Sigmoid colon (tissue), 7 donors: Measurements from ENCODE around the gene KCNE4. TPM values are rescaled to one million over a fixed set of nuclear protein-coding genes. Genes with fewer than 3 reads are reported as not detected.

Experiments used
- DNase-seq: peaks from one replicate; pipeline ENCODE4 v3.0.0-alpha.2; 2019
- H3K27ac ChIP-seq, 4 donors: fragments of 200-600 bp; sonication (generic); one replicate each; pipeline ENCODE4 v1.5.1; 2016 to 2019; ENCODE audit warnings: mild to moderate bottlenecking in 1 of 4
- H3K27me3 ChIP-seq, 3 donors: fragments of 200-600 bp; sonication (generic); one replicate each; pipeline ENCODE4 v1.5.1; 2019; ENCODE audit warnings: mild to moderate bottlenecking in 1 of 3
- H3K36me3 ChIP-seq, 4 donors: fragments of 200-600 bp; sonication (generic); one replicate each; pipeline ENCODE4 v1.5.1; 2016 to 2019
- H3K4me1 ChIP-seq, 4 donors: fragments of 200-600 bp; sonication (generic); one replicate each; pipeline ENCODE4 v1.5.1; 2017 to 2019
- H3K4me3 ChIP-seq, 4 donors: fragments of 200-600 bp; sonication (generic); one replicate each; pipeline ENCODE4 v1.5.1; 2017 to 2019; ENCODE audit warnings: mild to moderate bottlenecking in 2 of 4, moderate library complexity in 1 of 4
- H3K9me3 ChIP-seq, 4 donors: fragments of 200-600 bp in 3 of 4; sonication (generic) in 3 of 4; one replicate each; pipeline versions ENCODE4 v1.5.1 to v1.6.1; 2013 to 2019
- EP300 ChIP-seq, 4 donors: sonication (generic); formaldehyde crosslinking; IDR thresholded peaks; one replicate each; pipeline ENCODE4 v1.6.1; 2017; ENCODE audit warnings: antibody characterized with exemption in 4 of 4
- POLR2A ChIP-seq, 2 donors: fragments of 450-650 bp; IDR thresholded peaks; one replicate each; pipeline ENCODE4 v1.6.1; 2016; ENCODE audit warnings: antibody characterized with exemption in 2 of 2, mild to moderate bottlenecking in 2 of 2, moderate library complexity in 2 of 2
- POLR2AphosphoS5 ChIP-seq, 4 donors: sonication (generic); formaldehyde crosslinking; IDR thresholded peaks; one replicate each; pipeline ENCODE4 v1.6.1; 2017; ENCODE audit warnings: antibody characterized with exemption in 4 of 4
- WGBS, 2 donors: extraction: QIAGEN DNeasy Blood & Tissue Kit; methylation state at CpG; one replicate each; pipeline ENCODE4 v1.1.7; 2013; 5-methylcytosine and 5-hydroxymethylcytosine counted together
- intact Hi-C: fragments of 100-400 bp; cut with DNase I; formaldehyde crosslinking; loops from one replicate; pipeline ENCODE4 v1.15.1; 2023
- polyA plus RNA-seq, 3 donors: library from polyadenylated mRNA; stranded (reverse); fragments of 200-250 nt; gene quantifications; one replicate each; pipeline ENCODE4 v1.2.3, GENCODE V29; 2013
- total RNA-seq, 4 donors: library from RNA; depleted of rRNA; stranded (reverse); fragments of >200 nt; gene quantifications; one replicate each; pipeline ENCODE4 v1.1.0, GENCODE V29; 2016
- TF ChIP-seq, protein P1 (sequence below), 4 experiments: fragments of 450-650 bp in 3 of 4; fragments of 200-600 bp in 1 of 4; IDR thresholded peaks; one replicate each; pipeline ENCODE4 v1.5.1; 2016 to 2019; ENCODE audit warnings: antibody characterized with exemption in 4 of 4, mild to moderate bottlenecking in 3 of 4, moderate library complexity in 2 of 4
- donor health status: healthy with polysubstance abuse.
- donor health status: Bipolar disorder and iron deficiency.
- donor health status: healthy.

The KCNE4 gene
- total and polyA plus RNA-seq, 7 donors = 0.23 to 18.7 (median 5.4) TPM

DNA sequence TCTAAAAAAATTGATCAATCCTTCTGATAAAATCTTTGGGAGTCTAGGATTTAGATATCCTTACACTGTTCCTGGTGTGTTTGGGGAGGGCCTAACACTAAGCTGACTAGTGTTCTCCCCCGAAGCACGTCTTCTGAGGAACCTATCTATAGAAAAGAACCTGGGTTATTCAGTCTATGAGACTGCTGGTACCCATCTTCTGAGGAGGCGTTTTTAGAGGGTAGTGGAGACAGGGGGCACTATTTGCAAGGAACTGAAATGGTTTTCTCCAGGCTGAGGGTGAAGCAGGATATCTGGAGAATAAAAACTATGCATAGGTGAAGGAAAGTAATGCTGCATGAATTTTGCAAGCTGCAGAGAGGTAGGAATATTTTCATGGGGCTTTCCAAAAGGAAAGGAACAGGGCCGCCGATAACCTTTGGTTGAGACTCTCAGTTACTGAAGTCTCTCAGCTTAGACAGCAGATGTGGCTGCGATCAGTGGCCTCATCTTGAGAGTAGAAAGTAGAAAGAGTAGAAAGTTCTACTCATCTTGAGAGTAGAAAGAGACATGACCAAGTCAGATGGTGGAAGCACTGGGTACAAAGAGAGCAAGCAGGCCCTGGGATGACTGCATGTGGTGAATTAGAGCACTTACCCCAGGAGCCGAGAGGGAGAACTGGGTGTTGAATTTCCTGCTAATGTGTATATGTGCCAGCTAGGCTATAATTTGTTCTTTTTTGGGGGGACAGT is 31.8 kb upstream of the KCNE4 start:
- 85 to 87% methylated on average over 7 of the region's 7 CpGs for WGBS, 2 donors

DNA sequence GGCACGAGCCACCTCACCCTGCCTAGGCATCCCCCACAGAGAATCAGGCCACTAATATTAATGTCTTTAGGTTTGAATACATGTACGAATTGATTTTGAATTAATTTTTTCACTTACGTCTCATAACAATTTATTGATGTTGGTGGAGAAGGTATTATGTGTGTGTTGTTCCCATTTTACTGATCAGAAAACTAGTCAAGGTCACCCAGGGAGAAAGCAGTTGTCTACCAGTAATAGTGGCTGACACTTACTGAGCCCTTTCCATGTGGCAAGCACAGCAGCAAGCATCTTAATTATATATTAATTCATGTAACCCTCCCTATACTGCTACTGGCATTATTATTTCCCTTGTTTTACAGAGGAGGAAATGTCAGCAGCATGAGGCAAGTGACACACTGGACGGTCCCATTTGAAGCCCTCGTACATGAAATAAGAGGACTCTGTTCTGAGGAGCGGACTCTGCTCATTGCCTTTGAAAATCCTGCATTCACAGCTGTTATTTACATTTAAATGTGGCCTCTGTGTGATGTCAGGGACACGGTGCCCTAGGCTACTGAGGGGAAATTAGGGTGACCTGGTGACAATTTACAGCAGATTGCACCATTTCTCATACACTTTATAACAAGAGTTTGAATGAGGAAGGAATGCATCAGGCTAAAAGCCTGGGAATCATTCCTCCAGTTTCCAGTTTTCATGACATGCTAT is 30.9 kb upstream of the KCNE4 start:
- WGBS, 2 donors = 78 to 80% methylated on average over 7 of the region's 7 CpGs
- TF ChIP-seq, protein P1, sequence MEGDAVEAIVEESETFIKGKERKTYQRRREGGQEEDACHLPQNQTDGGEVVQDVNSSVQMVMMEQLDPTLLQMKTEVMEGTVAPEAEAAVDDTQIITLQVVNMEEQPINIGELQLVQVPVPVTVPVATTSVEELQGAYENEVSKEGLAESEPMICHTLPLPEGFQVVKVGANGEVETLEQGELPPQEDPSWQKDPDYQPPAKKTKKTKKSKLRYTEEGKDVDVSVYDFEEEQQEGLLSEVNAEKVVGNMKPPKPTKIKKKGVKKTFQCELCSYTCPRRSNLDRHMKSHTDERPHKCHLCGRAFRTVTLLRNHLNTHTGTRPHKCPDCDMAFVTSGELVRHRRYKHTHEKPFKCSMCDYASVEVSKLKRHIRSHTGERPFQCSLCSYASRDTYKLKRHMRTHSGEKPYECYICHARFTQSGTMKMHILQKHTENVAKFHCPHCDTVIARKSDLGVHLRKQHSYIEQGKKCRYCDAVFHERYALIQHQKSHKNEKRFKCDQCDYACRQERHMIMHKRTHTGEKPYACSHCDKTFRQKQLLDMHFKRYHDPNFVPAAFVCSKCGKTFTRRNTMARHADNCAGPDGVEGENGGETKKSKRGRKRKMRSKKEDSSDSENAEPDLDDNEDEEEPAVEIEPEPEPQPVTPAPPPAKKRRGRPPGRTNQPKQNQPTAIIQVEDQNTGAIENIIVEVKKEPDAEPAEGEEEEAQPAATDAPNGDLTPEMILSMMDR (IDR thresholded peaks at IDR 0.05) = no peak
- TF ChIP-seq POLR2A (IDR thresholded peaks at IDR 0.05) (no peak), POLR2AphosphoS5 (IDR thresholded peaks at IDR 0.05) (no peak)
- Histone ChIP-seq H3K27me3 (no peaks in the 10 kb centered on the region), H3K4me3 (no peak overlapping the region), H3K9me3 (no peaks in the 10 kb centered on the region), H3K4me1 (no peaks in the 10 kb centered on the region), H3K36me3 (no peaks in the 10 kb centered on the region), H3K27ac (no peak overlapping the region)
- intact Hi-C loops = no loop called here
- no peak for DNase-seq

More for the DNA sequence above, 31.8 kb upstream of the KCNE4 start:
- Histone ChIP-seq H3K4me3 (no peak overlapping the region), H3K9me3 (no peaks in the 10 kb centered on the region), H3K27me3 (no peaks in the 10 kb centered on the region), H3K27ac (no peak overlapping the region), H3K36me3 (no peaks in the 10 kb centered on the region), H3K4me1 (no peaks in the 10 kb centered on the region)
- intact Hi-C loops = no loop called here
- DNase-seq = no peak
- no peak for TF ChIP-seq POLR2A (IDR thresholded peaks at IDR 0.05)
- no peak for TF ChIP-seq POLR2AphosphoS5 (IDR thresholded peaks at IDR 0.05)
- TF ChIP-seq, protein P1 (IDR thresholded peaks at IDR 0.05) = no peak
- no peak for TF ChIP-seq EP300 (IDR thresholded peaks at IDR 0.05)

DNA sequence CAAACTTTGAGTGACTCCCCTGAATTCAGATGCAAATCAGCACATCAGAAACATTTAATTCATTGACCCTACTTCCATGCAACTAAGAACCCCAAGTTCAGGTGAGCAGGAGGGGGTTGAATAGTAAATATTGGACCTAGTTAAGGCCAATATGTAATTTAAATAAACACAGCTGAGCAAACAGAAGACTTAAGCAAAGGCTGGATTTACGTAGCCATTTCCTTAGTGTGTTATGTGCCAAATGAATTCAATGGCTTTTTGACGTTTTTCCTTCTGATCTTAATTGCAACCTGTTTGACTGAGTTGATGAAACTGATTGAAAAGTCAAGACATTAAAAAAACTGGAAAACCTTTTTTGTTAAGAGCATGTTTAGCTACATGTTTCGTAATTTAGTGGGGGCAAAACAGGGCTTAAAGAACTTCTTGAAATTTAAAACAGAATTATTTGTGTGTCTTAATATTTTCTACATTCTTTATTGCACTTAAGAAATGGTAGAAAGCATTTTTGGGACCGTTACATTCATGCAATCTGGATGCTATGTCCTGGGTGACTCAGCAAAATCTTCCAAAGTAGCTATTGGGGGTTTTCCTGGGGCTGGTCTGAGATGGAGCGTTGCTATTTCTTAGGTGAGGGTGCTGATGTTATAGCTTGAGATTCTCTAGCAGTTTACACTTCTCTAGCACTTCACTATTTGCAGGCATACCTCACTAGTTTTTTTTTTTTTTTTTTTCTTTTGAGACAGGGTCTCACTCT is 25.5 kb upstream of the KCNE4 start:
- no peak for DNase-seq
- 23 to 55% methylated on average over 5 of the region's 5 CpGs for WGBS, 2 donors
- intact Hi-C loops = no loop called here
- H3K27ac ChIP-seq = no peak overlapping the region
- H3K4me1 ChIP-seq = no peaks in the 10 kb centered on the region
- H3K27me3 ChIP-seq = no peaks in the 10 kb centered on the region
- H3K36me3 ChIP-seq = no peaks in the 10 kb centered on the region
- no peaks in the 10 kb centered on the region for H3K9me3 ChIP-seq
- no peak for TF ChIP-seq EP300 (IDR thresholded peaks at IDR 0.05)
- TF ChIP-seq, protein P1 (IDR thresholded peaks at IDR 0.05) = no peak
- no peak for TF ChIP-seq POLR2AphosphoS5 (IDR thresholded peaks at IDR 0.05)
- no peak for TF ChIP-seq POLR2A (IDR thresholded peaks at IDR 0.05)
- no peak overlapping the region for H3K4me3 ChIP-seq

DNA sequence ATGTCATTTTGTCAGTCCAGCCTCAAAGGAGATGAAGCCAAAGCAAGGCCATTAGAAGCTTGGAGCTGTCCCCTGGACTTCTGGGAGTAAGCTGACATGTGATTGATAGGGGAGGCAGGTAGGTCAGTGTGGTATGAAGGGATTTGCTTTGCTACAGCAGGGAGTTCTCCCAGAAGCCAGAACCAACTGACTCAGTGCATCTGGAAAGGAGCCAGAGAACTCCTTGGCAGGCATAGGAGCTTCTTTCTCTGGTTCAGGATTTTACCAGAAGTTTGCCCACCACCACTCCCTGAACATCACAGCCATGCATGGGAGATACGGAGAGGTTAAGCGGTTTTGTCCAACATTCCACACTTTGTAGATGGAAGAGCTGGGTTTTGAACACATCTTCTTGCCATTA is 24.5 kb upstream of the KCNE4 start:
- no peak for DNase-seq
- 96 to 99% methylated on average over 2 of the region's 2 CpGs for WGBS, 2 donors
- Histone ChIP-seq H3K4me3 (no peak overlapping the region), H3K27me3 (no peaks in the 10 kb centered on the region), H3K36me3 (no peaks in the 10 kb centered on the region), H3K27ac (no peak overlapping the region), H3K4me1 (no peaks in the 10 kb centered on the region), H3K9me3 (peaks cover 0 to 3% (median 0%) of the 10 kb centered on the region in 4 donors)
- no peak for TF ChIP-seq POLR2AphosphoS5 (IDR thresholded peaks at IDR 0.05)
- TF ChIP-seq, protein P1 (IDR thresholded peaks at IDR 0.05) = no peak
- intact Hi-C loops = no loop called here
